GM19372 (cell line): ENCODE data around the gene PTPN7.
"Not testable (repeated sequence)": the region's sequence is repeated elsewhere in the genome, so short reads cannot be mapped to it uniquely, and the experiment has no call there.

Experiments
- ATAC-seq: cut with Tn5 transposase; IDR thresholded peaks from one replicate; pipeline ENCODE4 v1.9.1; 2021; ENCODE audit warnings: mild to moderate bottlenecking, low read depth, moderate library complexity; ENCODE audit not compliant: unreplicated experiment

PTPN7 gene

DNA sequence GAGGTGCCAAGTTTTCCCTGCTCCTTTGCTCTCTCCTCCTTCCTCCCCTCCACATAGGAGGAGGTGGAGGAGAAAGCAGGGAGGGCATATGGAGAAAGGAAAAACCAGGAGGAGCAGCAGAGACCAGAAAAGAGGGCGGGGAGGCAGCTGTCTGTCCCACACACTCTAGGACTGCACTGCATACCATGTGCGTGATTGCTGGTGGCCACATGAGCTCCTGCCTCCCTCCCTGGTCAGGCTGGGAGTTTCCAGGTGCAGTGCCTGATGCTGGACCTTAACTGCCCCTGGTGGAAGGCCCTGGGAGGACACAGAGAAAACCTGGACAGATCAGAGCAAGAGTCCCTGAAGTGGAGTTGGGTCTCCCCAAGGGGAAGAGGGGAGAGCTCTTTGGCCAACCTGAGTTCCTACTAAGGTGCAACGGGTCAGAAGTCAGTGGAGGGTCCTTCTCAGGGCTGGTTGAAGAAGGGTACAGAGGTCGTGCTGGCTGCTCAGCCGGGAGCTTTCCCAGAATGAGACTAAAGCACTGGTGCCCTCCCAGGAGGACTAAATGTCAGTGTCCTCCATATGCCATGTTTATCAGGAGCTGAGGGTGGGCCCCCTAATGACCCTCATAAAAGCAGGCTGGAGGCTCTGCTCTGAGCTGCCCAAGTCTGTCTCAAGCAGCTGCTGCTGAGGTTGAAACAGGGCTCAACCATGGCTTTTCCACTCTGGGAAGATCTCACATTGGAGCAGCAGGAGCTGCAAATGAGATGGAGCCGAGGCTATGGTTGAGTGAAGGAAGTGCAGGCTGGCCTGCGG, 29.7 kb upstream of the PTPN7 start:
- no peak for ATAC-seq

DNA sequence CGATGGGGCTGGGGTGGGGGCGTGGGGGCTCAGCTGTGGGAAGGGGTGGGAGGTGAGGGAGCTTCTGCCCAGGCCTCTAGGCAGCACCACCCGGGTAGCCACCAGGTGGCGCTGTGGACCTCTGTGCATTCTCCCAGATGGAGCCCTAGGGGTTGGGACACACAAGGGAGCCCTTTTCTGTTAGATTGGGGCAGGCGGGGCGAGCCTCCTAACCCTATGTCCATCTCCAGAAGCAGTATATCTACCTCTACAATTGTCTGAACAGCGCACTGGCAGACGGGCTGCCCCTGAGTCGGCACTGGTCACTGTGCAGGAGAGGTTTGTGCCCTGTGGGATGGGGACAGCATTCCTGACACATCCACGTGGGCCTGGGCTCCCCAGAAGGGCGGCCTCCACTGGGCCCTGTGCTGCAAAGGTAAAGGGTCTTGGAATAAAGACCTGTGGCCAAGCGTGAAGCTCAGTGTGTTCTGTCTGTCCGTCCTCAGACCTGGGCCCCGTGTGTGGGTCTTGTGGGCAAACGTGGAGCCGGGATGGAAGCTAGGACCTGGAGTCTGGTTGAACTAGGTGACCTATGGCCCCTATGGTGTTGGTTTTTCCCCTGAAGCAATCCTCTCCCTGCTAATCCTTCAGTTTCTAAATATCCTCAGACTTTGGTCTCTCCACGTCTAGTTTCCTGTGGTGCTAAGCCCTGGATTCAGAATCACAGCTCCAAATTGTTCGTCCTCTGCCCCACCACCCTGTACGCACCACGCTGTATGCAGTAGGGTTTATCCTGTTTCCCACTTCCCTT, 28.8 kb upstream of the PTPN7 start:
- ATAC-seq, result no peak

GRCh38 chr1:202187697-202188407, 27.4 kb upstream of the PTPN7 start:
- ATAC-seq, result no peak

DNA sequence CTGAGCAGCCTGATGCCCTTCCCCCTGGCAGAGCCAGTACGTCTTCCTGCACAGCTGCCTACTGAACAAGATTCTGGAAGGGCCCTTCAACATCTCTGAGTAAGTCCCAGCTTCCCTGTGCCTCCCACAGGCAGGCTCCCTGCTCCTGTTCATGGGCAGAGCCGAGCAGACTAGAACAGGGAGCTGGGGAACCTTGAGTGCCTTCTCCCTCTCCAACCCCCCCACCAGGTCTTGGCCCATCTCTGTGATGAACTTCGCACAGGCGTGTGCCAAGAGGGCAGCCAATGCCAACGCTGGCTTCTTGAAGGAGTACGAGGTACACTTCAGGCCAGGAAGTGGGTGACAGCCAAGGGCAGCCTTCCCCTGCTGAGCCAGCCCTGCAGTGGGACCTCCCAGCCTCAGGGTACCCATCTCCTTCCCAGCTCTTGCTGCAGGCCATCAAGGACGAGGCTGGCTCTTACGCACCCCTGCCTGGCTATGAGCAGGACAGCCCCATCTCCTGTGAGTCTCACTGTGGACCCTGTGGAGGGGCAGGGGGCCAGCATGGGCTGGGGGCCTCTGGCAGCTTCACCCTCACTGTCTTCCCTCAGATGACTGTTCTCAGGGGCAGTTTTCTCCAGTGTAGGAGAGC, 26.8 kb upstream of the PTPN7 start:
- no peak for ATAC-seq

DNA sequence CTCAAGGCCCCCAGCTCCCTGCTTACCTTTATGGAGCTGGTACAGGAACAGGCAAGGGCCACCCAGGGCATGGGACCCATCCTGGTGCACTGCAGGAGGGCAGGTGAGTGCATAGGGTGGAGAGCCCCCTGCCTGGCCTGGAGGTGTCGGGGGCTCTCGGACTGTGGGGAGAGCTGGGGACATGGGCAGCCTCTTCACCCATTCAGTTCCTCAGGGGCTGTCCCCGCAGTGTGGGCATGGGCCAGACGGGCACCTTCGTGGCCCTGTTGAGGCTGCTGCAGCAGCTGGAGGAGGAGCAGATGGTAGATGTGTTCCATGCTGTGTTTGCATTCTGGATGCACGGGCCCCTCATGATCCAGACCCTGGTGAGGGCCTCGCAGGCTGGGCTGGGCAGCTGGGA, 25.9 kb upstream of the PTPN7 start:
- no peak for ATAC-seq

GRCh38 chr1:202184750-202185460, 24.5 kb upstream of the PTPN7 start:
- no peak for ATAC-seq

DNA sequence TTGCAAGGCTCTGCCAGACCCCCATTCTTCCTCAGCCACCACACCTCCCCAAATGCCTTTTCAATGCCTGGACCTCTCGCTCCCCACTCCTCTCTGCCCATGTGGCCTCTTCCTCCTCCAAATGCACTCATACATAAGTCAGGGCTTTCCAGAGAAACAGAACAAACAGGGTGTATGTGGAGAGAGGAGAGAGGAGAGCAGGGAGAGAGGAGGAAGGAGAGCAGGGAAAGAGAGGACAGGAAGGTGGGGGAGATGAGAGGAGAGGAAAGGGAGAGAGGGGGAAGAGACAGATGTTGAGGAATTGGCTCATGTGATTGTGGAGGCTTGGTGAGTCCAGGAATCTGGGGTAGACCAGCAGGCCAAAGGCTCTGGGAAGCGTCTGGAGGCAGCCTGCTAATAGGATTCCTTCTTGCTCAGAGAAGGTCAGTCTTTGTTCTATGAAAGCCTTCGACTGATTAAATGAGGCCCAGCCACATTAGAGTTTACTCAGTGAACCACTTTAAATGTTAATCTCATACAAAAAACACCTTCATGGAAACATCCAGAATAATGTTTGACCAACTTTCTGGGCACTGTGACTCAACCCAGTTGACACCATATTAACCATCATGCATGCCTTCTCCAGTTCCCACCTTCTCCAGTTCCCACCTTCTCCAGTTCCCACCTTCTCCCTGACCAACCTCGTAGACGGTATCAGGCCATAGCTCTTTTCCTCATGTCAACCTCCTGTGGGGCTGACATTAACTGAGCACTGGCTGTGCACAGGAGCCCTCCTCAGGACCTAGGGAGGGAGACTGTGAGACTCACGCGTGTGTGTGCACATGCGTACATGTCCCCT, 21.9 kb upstream of the PTPN7 start:
- no peak for ATAC-seq

- no peak for ATAC-seq
Observed at GRCh38 chr1:202181586-202181985, 21.2 kb upstream of the PTPN7 start.

DNA sequence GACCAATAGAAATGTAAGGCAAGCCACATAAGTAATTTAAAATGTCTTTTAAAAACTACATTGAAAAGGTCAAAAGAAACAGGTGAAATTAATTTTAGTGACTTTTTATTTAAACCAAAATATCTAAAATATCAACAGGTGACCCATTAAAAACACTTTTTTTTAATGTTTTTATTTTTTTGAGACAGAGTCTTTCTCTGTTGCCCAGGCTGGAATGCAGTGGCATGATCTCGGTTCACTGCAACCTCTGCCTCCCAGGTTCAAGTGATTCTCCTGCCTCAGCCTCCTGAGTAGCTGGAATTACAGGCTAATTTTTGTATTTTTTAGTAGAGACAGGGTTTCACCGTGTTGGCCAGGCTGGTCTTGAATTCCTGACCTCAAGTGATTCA, 20.3 kb upstream of the PTPN7 start:
- ATAC-seq, result not testable (repeated sequence)

- ATAC-seq, result no peak
Observed at GRCh38 chr1:202179828-202180750, 19.7 kb upstream of the PTPN7 start.

- no peak for ATAC-seq
Observed at GRCh38 chr1:202176949-202177927, 16.8 kb upstream of the PTPN7 start.

GRCh38 chr1:202173993-202174392, 13.6 kb upstream of the PTPN7 start:
- no peak for ATAC-seq

- ATAC-seq, result no peak
Observed at GRCh38 chr1:202172015-202172355, 11.6 kb upstream of the PTPN7 start.

DNA sequence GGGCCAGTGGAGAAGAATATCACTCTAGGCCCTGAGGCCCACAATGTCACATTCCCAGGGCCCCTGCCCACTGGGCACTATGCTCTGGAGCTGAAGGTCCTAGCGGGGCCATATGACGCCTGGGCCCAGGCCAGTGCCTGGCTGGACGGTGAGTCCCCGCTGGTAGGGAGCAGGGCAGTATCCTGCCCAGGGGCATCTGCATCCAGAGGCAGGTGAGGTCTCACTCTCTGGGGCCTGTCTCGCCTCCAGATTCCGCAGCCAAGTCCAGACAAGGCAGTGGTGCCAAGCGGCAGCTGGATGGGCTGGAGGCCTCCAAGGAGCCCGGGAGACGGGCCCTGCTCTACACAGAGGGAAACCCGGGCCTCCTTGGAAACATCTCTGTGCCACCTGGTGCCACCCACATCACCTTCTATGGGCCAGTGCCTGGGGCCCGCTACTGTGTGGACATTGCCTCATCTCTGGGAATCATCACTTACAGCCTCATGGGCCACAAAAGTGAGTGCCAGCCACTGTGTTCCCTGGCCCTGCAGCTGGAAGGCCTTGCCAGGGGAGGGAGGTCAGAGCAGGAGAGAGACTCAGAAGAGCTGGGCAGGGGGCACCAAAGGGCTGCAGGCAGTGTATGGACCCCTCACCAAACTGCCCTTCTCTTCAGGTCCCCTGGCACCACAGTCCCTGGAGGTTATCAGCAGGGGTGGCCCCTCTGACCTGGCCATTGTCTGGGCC, 11.1 kb upstream of the PTPN7 start:
- ATAC-seq, result no peak

DNA sequence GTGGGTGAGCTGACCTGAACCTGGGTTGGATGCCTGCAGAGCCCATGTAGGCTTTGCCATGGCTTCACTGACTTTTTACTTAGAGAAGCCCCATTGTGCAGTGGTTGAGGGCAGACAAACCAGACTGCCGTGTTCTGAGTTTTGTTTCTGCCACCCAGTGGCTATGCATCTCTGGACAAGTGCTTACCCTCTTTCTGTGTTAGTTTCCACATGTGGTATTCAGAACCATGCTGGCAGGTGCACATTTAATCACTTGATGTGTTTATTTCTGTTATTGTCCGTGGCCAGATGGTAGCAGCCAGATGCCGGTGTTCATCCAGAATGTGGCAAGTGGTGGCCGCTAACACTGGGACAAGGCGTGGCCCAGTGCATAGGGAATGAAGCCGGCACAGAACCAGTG, 10.3 kb upstream of the PTPN7 start:
- no peak for ATAC-seq

DNA sequence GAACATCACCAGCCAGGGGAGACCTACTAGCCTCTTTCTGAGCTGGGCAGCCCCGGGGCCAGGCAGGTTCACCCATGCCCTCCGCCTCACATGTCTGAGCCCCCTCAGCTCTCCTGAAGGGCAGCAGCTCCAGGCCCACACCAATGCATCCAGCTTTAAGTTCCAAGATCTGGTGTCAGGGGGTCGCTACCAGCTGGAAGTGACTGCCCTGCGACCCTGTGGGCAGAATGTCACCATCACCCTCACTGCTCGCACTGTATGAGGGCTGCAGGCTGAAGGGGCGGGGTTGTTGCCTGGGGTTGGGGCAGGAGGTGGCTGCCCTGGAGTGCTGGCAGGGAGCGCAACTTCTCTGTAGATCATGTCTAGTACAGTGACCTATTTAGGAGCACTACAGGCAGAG, 8.5 kb upstream of the PTPN7 start:
- no peak for ATAC-seq
